Keratinocyte (primary cell): ENCODE results near the gene PSME4.

Experiments
- EZH2 ChIP-seq: IDR thresholded peaks from one replicate; pipeline ENCODE4 v1.6.1; 2012; ENCODE audit warnings: inconsistent platforms, mild to moderate bottlenecking, low read length, moderate library complexity
- TF ChIP-seq, protein P1 (sequence below), 3 experiments: IDR thresholded peaks in 1 of 3; conservative IDR thresholded peaks in 1 of 3; optimal IDR thresholded peaks in 1 of 3; 2 replicates in 2 of 3; 3 replicates in 1 of 3; pipeline versions ENCODE3 to v1.5.1; 2011; ENCODE audit warnings: low read length in 3 of 3, mild to moderate bottlenecking in 3 of 3, moderate library complexity in 2 of 3, control low read depth in 1 of 3, inconsistent platforms in 1 of 3; ENCODE audit not compliant: insufficient read depth in 2 of 3; ENCODE audit errors: extremely low read depth in 1 of 3

DNA sequence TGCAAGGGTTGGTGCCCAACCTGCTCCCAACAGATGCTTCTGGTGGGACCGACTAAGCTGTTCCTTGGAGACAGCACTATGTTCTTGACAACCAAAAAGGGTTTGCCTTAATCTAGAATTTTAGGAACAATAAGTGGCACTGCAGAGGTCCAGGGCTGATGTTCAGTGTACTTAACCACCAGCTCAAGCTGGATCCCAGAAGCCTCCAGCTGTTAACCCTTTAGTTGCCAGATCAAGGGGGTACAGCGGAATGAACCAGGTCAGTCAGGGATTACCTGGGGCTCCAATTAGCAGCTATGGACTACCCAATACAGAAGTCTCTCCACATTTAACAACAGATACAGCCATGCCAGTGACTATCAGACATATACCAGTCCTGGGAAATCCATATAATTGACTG, 114.5 kb downstream of the PSME4 start:
- TF ChIP-seq, protein P1, sequence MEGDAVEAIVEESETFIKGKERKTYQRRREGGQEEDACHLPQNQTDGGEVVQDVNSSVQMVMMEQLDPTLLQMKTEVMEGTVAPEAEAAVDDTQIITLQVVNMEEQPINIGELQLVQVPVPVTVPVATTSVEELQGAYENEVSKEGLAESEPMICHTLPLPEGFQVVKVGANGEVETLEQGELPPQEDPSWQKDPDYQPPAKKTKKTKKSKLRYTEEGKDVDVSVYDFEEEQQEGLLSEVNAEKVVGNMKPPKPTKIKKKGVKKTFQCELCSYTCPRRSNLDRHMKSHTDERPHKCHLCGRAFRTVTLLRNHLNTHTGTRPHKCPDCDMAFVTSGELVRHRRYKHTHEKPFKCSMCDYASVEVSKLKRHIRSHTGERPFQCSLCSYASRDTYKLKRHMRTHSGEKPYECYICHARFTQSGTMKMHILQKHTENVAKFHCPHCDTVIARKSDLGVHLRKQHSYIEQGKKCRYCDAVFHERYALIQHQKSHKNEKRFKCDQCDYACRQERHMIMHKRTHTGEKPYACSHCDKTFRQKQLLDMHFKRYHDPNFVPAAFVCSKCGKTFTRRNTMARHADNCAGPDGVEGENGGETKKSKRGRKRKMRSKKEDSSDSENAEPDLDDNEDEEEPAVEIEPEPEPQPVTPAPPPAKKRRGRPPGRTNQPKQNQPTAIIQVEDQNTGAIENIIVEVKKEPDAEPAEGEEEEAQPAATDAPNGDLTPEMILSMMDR (optimal IDR thresholded peaks at IDR 0.05 in 1 of 3, IDR thresholded peaks at IDR 0.05 in 1 of 3, conservative IDR thresholded peaks at IDR 0.05 in 1 of 3; ENCODE audit: extremely low read depth in 1 of 3, insufficient read depth in 2 of 3, low read length in 3 of 3) = no peak
- no peak for TF ChIP-seq EZH2
